ENCODE results near the gene EEF1B2. TPM values are rescaled to one million over a fixed set of nuclear protein-coding genes. Genes with fewer than 3 reads are reported as not detected.
"Not testable (repeated sequence)": the region's sequence is repeated elsewhere in the genome, so short reads cannot be mapped to it uniquely, and the experiment has no call there.

Gene EEF1B2
- total RNA-seq, 2 experiments from 2014 or later, result 983 to 1,166 TPM

GRCh38 chr2:206149330-206149729 lies 10.4 kb upstream of the EEF1B2 start:
- intact Hi-C loops (cut with DNase I, micrococcal nuclease), result no loop called here
- no peak for ATAC-seq
- H3K36me3 Mint-ChIP-seq (ENCODE audit: low read depth), result peaks cover 38% of the 10 kb centered on the region
- DNase-seq, result no peak
- no peak overlapping the region for H3K4me3 Mint-ChIP-seq
- H3K27me3 Mint-ChIP-seq, result no peaks in the 10 kb centered on the region
- no peaks in the 10 kb centered on the region for H3K9me3 Mint-ChIP-seq (ENCODE audit: low read depth)
- ChIA-PET POLR2A (no interaction called here), CTCF (no interaction called here)
- peaks cover 12% of the 10 kb centered on the region for H3K4me1 Mint-ChIP-seq
- H3K27ac Mint-ChIP-seq, result no peak overlapping the region

- H3K4me1 Mint-ChIP-seq, result peaks cover 16% of the 10 kb centered on the region
- no peaks in the 10 kb centered on the region for H3K27me3 Mint-ChIP-seq
- ChIA-PET POLR2A (interaction anchor here (0.5 kb wide), 1 partner anchor 100 kb away, joined by 3 read pairs; no protein-coding TSS in a partner anchor), CTCF (no interaction called here)
- H3K36me3 Mint-ChIP-seq (ENCODE audit: low read depth), result peaks cover 34% of the 10 kb centered on the region
- DNase-seq, result no peak
- no peak overlapping the region for H3K4me3 Mint-ChIP-seq
- ATAC-seq, result no peak
- H3K9me3 Mint-ChIP-seq (ENCODE audit: low read depth), result no peaks in the 10 kb centered on the region
- H3K27ac Mint-ChIP-seq, result no peak overlapping the region
- intact Hi-C loops (cut with DNase I, micrococcal nuclease), result no loop called here
These were observed 9.5 kb upstream of the EEF1B2 start for GRCh38 chr2:206150168-206150567.

- CTCF ChIA-PET, result no interaction called here
- H3K27ac Mint-ChIP-seq, result no peak overlapping the region
These were observed 9.1 kb upstream of the EEF1B2 start for GRCh38 chr2:206150631-206151030.

GRCh38 chr2:206154197-206154596 lies 5.5 kb upstream of the EEF1B2 start:
- Mint-ChIP-seq H3K27me3 (no peaks in the 10 kb centered on the region), H3K9me3 (ENCODE audit: low read depth) (no peaks in the 10 kb centered on the region), H3K27ac (peak overlapping the region; percentile 13), H3K36me3 (ENCODE audit: low read depth) (peaks cover 26% of the 10 kb centered on the region), H3K4me3 (no peak overlapping the region), H3K4me1 (peaks cover 31% of the 10 kb centered on the region)
- ChIA-PET POLR2A (interaction anchor here (0.6 kb wide), 1 partner anchor 1325 kb away, joined by 3 read pairs; no protein-coding TSS in a partner anchor), CTCF (interaction anchor here (0.6 to 1.1 kb wide), 2 partner anchors 17 to 68 kb away, joined by 4 read pairs; partner anchors contain the start of gene INO80D)
- intact Hi-C loops (cut with DNase I, micrococcal nuclease), result no loop called here
- no peak for ATAC-seq
- DNase-seq, result no peak

More at GRCh38 chr2:206150631-206151030, 9.1 kb upstream of the EEF1B2 start:
- ATAC-seq (no peak), DNase-seq (no peak)
- Mint-ChIP-seq H3K27me3 (no peaks in the 10 kb centered on the region), H3K9me3 (ENCODE audit: low read depth) (no peaks in the 10 kb centered on the region), H3K4me1 (peaks cover 16% of the 10 kb centered on the region), H3K36me3 (ENCODE audit: low read depth) (peaks cover 32% of the 10 kb centered on the region), H3K4me3 (no peak overlapping the region)
- intact Hi-C loops (cut with DNase I, micrococcal nuclease), result no loop called here
- POLR2A ChIA-PET, result interaction anchor here (0.5 kb wide), 1 partner anchor 99 kb away, joined by 3 read pairs; no protein-coding TSS in a partner anchor

GRCh38 chr2:206157014-206157413 lies 2.7 kb upstream of the EEF1B2 start:
- H3K27ac Mint-ChIP-seq; H3K4me3 Mint-ChIP-seq; ATAC-seq; H3K27me3 Mint-ChIP-seq; POLR2A ChIA-PET; H3K9me3 Mint-ChIP-seq (ENCODE audit: low read depth); DNase-seq; intact Hi-C loops (cut with DNase I, micrococcal nuclease): not testable (repeated sequence)
- CTCF ChIA-PET, result interaction anchor here (1.0 kb wide), 1 partner anchor 153 kb away, joined by 3 read pairs; no protein-coding TSS in a partner anchor
- H3K4me1 Mint-ChIP-seq, result peaks cover 36% of the 10 kb centered on the region
- peaks cover 40% of the 10 kb centered on the region for H3K36me3 Mint-ChIP-seq (ENCODE audit: low read depth)

GRCh38 chr2:206158563-206159345 lies 941 bp upstream of the EEF1B2 start:
- Mint-ChIP-seq H3K4me1 (peaks cover 53% of the 10 kb centered on the region), H3K36me3 (ENCODE audit: low read depth) (peaks cover 54% of the 10 kb centered on the region), H3K9me3 (ENCODE audit: low read depth) (no peaks in the 10 kb centered on the region), H3K27me3 (no peaks in the 10 kb centered on the region), H3K4me3 (peak overlapping the region; percentile 97), H3K27ac (peak overlapping the region; percentile 89)
- ATAC-seq (no peak), DNase-seq (no peak)
- CTCF ChIA-PET, result interaction anchor here (1.9 kb wide), 1 partner anchor 70 kb away, joined by 5 read pairs; no protein-coding TSS in a partner anchor
- POLR2A ChIA-PET, result interaction anchor here (0.5 to 2.3 kb wide), 2 partner anchors 20 to 73 kb away, joined by 3 to 7 read pairs; partner anchors contain the start of gene INO80D
- intact Hi-C loops (cut with DNase I, micrococcal nuclease), result loop anchor here (1.0 to 2.0 kb wide), 8 partner anchors 72 to 1553 kb away; partner anchors contain the start of genes CCNYL1 (in 1 of the 2), CREB1 (in 1 of the 2), FASTKD2 (in 1 of the 2) and INO80D (in 1 of the 2)

- CTCF ChIA-PET, result interaction anchor here (1.4 to 1.9 kb wide), 2 partner anchors 72 to 110 kb away, joined by 5 to 7 read pairs; no protein-coding TSS in a partner anchor
- POLR2A ChIA-PET, result interaction anchor here (0.6 to 2.3 kb wide), 6 partner anchors 41 to 605 kb away, joined by 3 to 7 read pairs (median 3); partner anchors contain the start of genes FASTKD2, INO80D and MDH1B
- intact Hi-C loops (cut with DNase I, micrococcal nuclease), result loop anchor here (1.0 to 5.0 kb wide), 7 partner anchors 102 to 1465 kb away; partner anchors contain the start of genes ADAM23 (in 2 of the 2) and METTL21A (in 1 of the 2)
- H3K36me3 Mint-ChIP-seq (ENCODE audit: low read depth), result peaks cover 58% of the 10 kb centered on the region
- ATAC-seq (peak; percentile 40), DNase-seq (peak; percentile 16)
- H3K4me3 Mint-ChIP-seq, result peak overlapping the region; percentile 97
- H3K9me3 Mint-ChIP-seq (ENCODE audit: low read depth), result no peaks in the 10 kb centered on the region
- no peaks in the 10 kb centered on the region for H3K27me3 Mint-ChIP-seq
- H3K27ac Mint-ChIP-seq, result peak overlapping the region; percentile 89
- peaks cover 44% of the 10 kb centered on the region for H3K4me1 Mint-ChIP-seq
These were observed 571 bp downstream of the EEF1B2 start for GRCh38 chr2:206160125-206160806.

- peaks cover 60% of the 10 kb centered on the region for H3K36me3 Mint-ChIP-seq (ENCODE audit: low read depth)
- peak overlapping the region; percentile 97 for H3K4me3 Mint-ChIP-seq
- H3K27ac Mint-ChIP-seq, result peak overlapping the region; percentile 89
- H3K9me3 Mint-ChIP-seq (ENCODE audit: low read depth), result no peaks in the 10 kb centered on the region
- intact Hi-C loops (cut with DNase I, micrococcal nuclease), result loop anchor here (1.0 to 5.0 kb wide), 7 partner anchors 102 to 1464 kb away; partner anchors contain the start of genes ADAM23 (in 2 of the 2) and METTL21A (in 1 of the 2)
- DNase-seq (no peak), ATAC-seq (no peak)
- peaks cover 44% of the 10 kb centered on the region for H3K4me1 Mint-ChIP-seq
- ChIA-PET POLR2A (interaction anchor here (0.6 to 2.3 kb wide), 4 partner anchors 42 to 200 kb away, joined by 3 to 7 read pairs (median 3); partner anchors contain the start of gene INO80D), CTCF (interaction anchor here (1.4 to 1.9 kb wide), 2 partner anchors 72 to 110 kb away, joined by 5 to 7 read pairs; no protein-coding TSS in a partner anchor)
- H3K27me3 Mint-ChIP-seq, result no peaks in the 10 kb centered on the region
These were observed 1.1 kb downstream of the EEF1B2 start for GRCh38 chr2:206160807-206161179.

- POLR2A ChIA-PET, result interaction anchor here (0.7 kb wide), 1 partner anchor 13 kb away, joined by 4 read pairs; no protein-coding TSS in a partner anchor
- ATAC-seq; H3K27me3 Mint-ChIP-seq; CTCF ChIA-PET; H3K9me3 Mint-ChIP-seq (ENCODE audit: low read depth); DNase-seq: not testable (repeated sequence)
- peak overlapping the region; percentile 76 for H3K27ac Mint-ChIP-seq
- peaks cover 36% of the 10 kb centered on the region for H3K4me1 Mint-ChIP-seq
- H3K36me3 Mint-ChIP-seq (ENCODE audit: low read depth), result peaks cover 59% of the 10 kb centered on the region
- intact Hi-C loops (cut with DNase I, micrococcal nuclease), result loop anchor here (5.0 kb wide), 5 partner anchors 100 to 1460 kb away; partner anchors contain the start of gene ADAM23 (in 1 of the 2)
- peak overlapping the region; percentile 97 for H3K4me3 Mint-ChIP-seq
These were observed 2.7 kb downstream of the EEF1B2 start for GRCh38 chr2:206162401-206162800.

GRCh38 chr2:206163251-206163880 lies 3.7 kb downstream of the EEF1B2 start:
- peak overlapping the region; percentile 97 for H3K4me3 Mint-ChIP-seq
- H3K27ac Mint-ChIP-seq, result peak overlapping the region; percentile 76
- ChIA-PET POLR2A (interaction anchor here (0.6 kb wide), 1 partner anchor 65 kb away, joined by 3 read pairs; no protein-coding TSS in a partner anchor), CTCF (no interaction called here)
- intact Hi-C loops (cut with DNase I, micrococcal nuclease), result loop anchor here (5.0 kb wide), 5 partner anchors 99 to 1459 kb away; partner anchors contain the start of gene ADAM23 (in 1 of the 2)
- no peaks in the 10 kb centered on the region for H3K9me3 Mint-ChIP-seq (ENCODE audit: low read depth)
- DNase-seq (no peak), ATAC-seq (no peak)
- no peaks in the 10 kb centered on the region for H3K27me3 Mint-ChIP-seq
- peaks cover 60% of the 10 kb centered on the region for H3K36me3 Mint-ChIP-seq (ENCODE audit: low read depth)
- peaks cover 29% of the 10 kb centered on the region for H3K4me1 Mint-ChIP-seq
